Measurements from ENCODE around the gene LYPD3. TPM values are rescaled to one million over a fixed set of nuclear protein-coding genes. Genes with fewer than 3 reads are reported as not detected.

Gene LYPD3
- total and polyA plus RNA-seq, 2 experiments from 2014 or later = 4.6 to 13.2 TPM

DNA sequence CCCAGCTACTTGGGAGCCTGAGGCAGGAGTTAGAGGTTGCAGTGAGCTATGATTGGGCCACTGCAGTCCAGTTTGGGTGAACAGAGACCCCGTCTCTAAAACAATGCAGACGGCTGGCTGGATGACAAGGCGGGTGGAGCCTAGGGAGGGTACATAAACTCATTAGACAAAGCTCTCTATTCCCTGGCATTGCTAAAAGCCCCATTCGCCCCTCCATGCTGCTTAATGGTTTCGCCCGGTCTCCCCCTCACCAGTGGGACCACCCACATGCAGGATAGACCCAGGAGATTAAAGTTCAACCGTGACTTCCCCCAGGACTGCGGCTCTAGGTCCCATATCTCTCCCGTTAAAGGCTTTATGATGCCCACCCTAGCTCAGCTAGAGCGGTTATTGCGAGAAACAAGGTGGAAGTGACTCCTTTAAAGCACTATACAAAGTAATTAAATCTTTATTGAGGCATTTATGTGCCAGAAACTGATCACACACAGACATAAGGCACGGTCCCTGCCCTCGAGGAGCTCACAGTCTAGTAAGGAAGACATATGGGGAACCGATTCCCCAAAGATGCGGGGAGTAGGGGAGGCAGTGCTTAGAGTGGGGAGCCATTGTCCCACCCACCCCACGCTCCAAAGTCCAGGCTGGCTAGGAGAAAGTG, 4.9 kb downstream of the LYPD3 start:
- TF ChIP-seq EZH2 (IDR thresholded peaks at IDR 0.05; ENCODE audit: borderline replicate concordance) (no peak), EZH2phosphoT487 (IDR thresholded peaks at IDR 0.05; ENCODE audit: low read depth, severe bottlenecking, unreplicated experiment) (no peak)
- TF ChIP-seq, protein P1, sequence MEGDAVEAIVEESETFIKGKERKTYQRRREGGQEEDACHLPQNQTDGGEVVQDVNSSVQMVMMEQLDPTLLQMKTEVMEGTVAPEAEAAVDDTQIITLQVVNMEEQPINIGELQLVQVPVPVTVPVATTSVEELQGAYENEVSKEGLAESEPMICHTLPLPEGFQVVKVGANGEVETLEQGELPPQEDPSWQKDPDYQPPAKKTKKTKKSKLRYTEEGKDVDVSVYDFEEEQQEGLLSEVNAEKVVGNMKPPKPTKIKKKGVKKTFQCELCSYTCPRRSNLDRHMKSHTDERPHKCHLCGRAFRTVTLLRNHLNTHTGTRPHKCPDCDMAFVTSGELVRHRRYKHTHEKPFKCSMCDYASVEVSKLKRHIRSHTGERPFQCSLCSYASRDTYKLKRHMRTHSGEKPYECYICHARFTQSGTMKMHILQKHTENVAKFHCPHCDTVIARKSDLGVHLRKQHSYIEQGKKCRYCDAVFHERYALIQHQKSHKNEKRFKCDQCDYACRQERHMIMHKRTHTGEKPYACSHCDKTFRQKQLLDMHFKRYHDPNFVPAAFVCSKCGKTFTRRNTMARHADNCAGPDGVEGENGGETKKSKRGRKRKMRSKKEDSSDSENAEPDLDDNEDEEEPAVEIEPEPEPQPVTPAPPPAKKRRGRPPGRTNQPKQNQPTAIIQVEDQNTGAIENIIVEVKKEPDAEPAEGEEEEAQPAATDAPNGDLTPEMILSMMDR (IDR thresholded peaks at IDR 0.05; ENCODE audit: poor library complexity) = no peak
- DNase-seq (ENCODE audit: low spot score) = no peak
- Histone ChIP-seq H3K36me3 (replicated peaks; ENCODE audit: insufficient read depth, low read depth) (no peaks in the 10 kb centered on the region), H3K4me2 (no peak overlapping the region), H2AFZ (no peak overlapping the region), H3K27me3 (no peaks in the 10 kb centered on the region), H3K4me3 (no peak overlapping the region), H4K20me1 (ENCODE audit: insufficient read depth, poor library complexity, severe bottlenecking) (no peaks in the 10 kb centered on the region), H3K9me3 (ENCODE audit: low read depth) (no peaks in the 10 kb centered on the region), H3K9me2 (replicated peaks; ENCODE audit: insufficient read depth) (no peaks in the 10 kb centered on the region), H3K79me2 (no peaks in the 10 kb centered on the region), H3K4me1 (ENCODE audit: insufficient read depth) (no peaks in the 10 kb centered on the region), H3K27ac (no peak overlapping the region)
- 69% methylated on average over 16 of the region's 16 CpGs for WGBS (ENCODE audit: low lambda C conversion rate, missing lambda C conversion rate)

DNA sequence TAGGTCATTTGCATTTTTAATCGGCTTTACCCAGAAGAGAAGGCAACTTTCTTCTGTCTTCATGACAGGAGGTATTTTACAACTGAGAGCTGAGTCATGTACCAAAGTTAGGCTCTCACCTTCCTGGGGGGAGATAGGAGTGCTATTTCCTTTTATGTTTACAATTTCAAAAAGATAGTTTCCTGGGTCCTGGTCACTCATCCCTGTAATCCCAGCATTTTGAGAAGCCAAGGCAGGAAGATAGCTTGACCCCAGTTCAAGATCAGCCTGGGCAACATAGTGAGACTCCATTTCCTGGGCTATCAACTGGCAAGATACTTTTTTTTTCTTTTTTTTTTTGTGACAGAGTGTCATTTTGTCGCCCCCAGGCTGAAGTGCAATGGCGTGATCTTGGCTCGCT, 7.6 kb downstream of the LYPD3 start:
- Histone ChIP-seq H3K9me2 (replicated peaks; ENCODE audit: insufficient read depth) (no peaks in the 10 kb centered on the region), H3K4me2 (no peak overlapping the region), H3K4me1 (ENCODE audit: insufficient read depth) (no peaks in the 10 kb centered on the region), H4K20me1 (ENCODE audit: insufficient read depth, poor library complexity, severe bottlenecking) (no peaks in the 10 kb centered on the region), H3K36me3 (replicated peaks; ENCODE audit: insufficient read depth, low read depth) (no peaks in the 10 kb centered on the region), H3K9me3 (ENCODE audit: low read depth) (no peaks in the 10 kb centered on the region), H3K27ac (no peak overlapping the region), H2AFZ (no peak overlapping the region), H3K4me3 (no peak overlapping the region), H3K79me2 (no peaks in the 10 kb centered on the region), H3K27me3 (no peaks in the 10 kb centered on the region)
- DNase-seq (ENCODE audit: low spot score) = no peak
- 88% methylated on average over 4 of the region's 4 CpGs for WGBS (ENCODE audit: low lambda C conversion rate, missing lambda C conversion rate)
- no peak for TF ChIP-seq EZH2 (IDR thresholded peaks at IDR 0.05; ENCODE audit: borderline replicate concordance)
- TF ChIP-seq, protein P1 (IDR thresholded peaks at IDR 0.05; ENCODE audit: poor library complexity) = no peak
- TF ChIP-seq EZH2phosphoT487 (IDR thresholded peaks at IDR 0.05; ENCODE audit: low read depth, severe bottlenecking, unreplicated experiment) = no peak

DNA sequence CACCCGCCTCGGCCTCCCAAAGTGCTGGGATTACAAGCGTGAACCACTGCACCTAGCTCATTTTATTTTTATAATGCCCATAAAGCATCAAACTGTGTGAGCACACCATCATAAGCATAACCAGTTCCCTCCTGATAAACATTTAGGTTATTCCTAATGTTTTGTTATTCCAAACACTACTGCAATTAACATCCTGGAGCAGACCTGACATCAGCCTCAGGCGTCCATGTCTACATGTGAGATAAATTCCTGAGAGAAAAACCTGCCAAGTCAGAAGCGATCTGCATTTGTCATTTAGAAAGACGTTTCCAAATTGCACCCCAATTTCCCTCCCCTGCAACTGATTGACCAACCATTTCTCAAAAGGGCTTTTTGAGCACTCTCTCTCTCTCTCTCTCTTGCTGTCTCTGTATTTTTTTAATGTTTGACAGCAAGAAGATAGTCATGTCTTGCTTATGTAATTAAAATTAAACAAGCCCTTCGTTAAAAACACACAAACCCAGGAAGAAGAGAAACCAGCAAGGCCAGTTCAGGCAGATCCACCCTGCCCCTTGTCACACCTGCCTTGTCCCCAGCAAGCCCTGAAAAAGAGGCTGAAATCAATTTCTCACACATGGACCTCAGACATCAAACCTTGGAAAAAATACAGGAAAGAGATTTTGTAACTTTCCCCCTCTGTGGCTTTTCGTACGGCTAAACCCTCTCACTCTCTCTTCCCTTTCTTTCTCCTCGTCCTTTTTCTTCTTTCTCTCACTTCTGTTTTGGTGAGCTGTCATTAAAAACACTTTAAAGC, 9.9 kb downstream of the LYPD3 start:
- no peaks in the 10 kb centered on the region for H3K27me3 ChIP-seq
- H3K79me2 ChIP-seq = no peaks in the 10 kb centered on the region
- TF ChIP-seq, protein P1 (IDR thresholded peaks at IDR 0.05; ENCODE audit: poor library complexity) = no peak
- TF ChIP-seq EZH2phosphoT487 (IDR thresholded peaks at IDR 0.05; ENCODE audit: low read depth, severe bottlenecking, unreplicated experiment) (no peak), EZH2 (IDR thresholded peaks at IDR 0.05; ENCODE audit: borderline replicate concordance) (no peak)
- H3K4me2 ChIP-seq = peak overlapping the region; percentile 14
- H2AFZ ChIP-seq = no peak overlapping the region
- H3K9me2 ChIP-seq (replicated peaks; ENCODE audit: insufficient read depth) = no peaks in the 10 kb centered on the region
- DNase-seq (ENCODE audit: low spot score) = no peak
- no peaks in the 10 kb centered on the region for H3K9me3 ChIP-seq (ENCODE audit: low read depth)
- H3K27ac ChIP-seq = no peak overlapping the region
- no peaks in the 10 kb centered on the region for H3K36me3 ChIP-seq (replicated peaks; ENCODE audit: insufficient read depth, low read depth)
- 55% methylated on average over 10 of the region's 10 CpGs for WGBS (ENCODE audit: low lambda C conversion rate, missing lambda C conversion rate)
- no peak overlapping the region for H3K4me3 ChIP-seq
- H4K20me1 ChIP-seq (ENCODE audit: insufficient read depth, poor library complexity, severe bottlenecking) = no peaks in the 10 kb centered on the region
- H3K4me1 ChIP-seq (ENCODE audit: insufficient read depth) = no peaks in the 10 kb centered on the region

Measured in hepatocyte (in vitro differentiated cells).